ENCODE data around the gene ARFRP1. TPM values are rescaled to one million over a fixed set of nuclear protein-coding genes. Genes with fewer than 3 reads are reported as not detected.

Gene ARFRP1
- 10 to 100 TPM; 36.1 to 53.4 TPM for total RNA-seq

- ATAC-seq: peak; percentile 84 to 87
- peak within 1 kb of the TSS; percentile 91 to 93 for H3K27ac Mint-ChIP-seq
- peaks cover 25 to 40% of the 10 kb centered on the region in 2 donors for H3K36me3 Mint-ChIP-seq
- peaks cover 0 to 6% of the 10 kb centered on the region in 2 donors for H3K9me3 Mint-ChIP-seq
- DNase-seq (ENCODE audit: low spot score in 2 of 2): peak; percentile 85 to 87
These were observed at the start of gene ARFRP1, which contains the start of gene ZGPAT for GRCh38 chr20:63707558-63708300. Gene ARFRP1 (minus strand): TSS chr20:63707976. CDS start chr20:63707091, 885 bp downstream. Gene ZGPAT (plus strand): TSS chr20:63708039. CDS start chr20:63708581, 542 bp downstream.

DNA sequence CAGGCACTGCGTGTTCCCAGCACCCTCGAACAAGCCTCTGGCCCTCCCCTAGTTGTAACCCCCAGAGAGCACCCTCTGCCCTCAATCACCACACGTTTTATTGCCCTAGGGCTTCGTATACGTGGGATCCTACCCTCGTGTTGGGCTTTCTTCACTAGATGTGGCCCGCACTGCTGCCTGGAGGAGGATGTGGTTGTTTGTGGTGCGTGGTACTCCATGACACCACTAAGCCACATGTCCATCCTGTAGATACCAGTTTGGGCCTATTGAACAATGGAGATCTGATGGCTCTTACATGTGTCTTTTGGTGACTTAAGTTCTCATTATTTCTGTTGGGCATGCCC is 48.8 kb upstream of the ARFRP1 start:
- Mint-ChIP-seq H3K9me3 (no peaks in the 10 kb centered on the region), H3K36me3 (no peaks in the 10 kb centered on the region), H3K27ac (peak overlapping the region in 1 of 2 donors; percentile 10)
- ATAC-seq: peak in 1 of 2 donors; percentile 37
- DNase-seq (ENCODE audit: low spot score in 2 of 2): no peak

- no peak overlapping the region for H3K27ac Mint-ChIP-seq
- no peaks in the 10 kb centered on the region for H3K9me3 Mint-ChIP-seq
- DNase-seq (ENCODE audit: low spot score in 2 of 2) (no peak), ATAC-seq (no peak)
- no peaks in the 10 kb centered on the region for H3K36me3 Mint-ChIP-seq
These were observed 48.3 kb upstream of the ARFRP1 start for GRCh38 chr20:63755933-63756647.

DNA sequence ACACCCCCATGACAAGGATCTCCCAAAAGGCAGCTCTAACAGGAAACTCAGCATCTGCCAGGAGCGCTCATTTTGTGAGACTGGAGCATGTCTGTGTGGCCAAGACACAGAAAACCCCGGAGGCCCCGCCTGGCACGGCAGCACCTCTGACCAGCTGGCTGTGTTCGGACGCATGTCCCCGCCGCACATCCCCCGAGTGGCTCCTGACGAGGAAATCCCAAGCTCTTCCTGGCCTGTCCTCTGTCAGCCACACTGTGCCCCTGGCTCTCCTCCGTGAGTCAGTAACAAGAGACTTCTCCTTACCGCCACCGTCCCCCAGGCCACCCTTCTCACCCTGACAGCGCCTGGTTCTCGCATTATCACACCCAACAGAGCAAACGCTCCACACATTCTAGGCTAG is 46.2 kb upstream of the ARFRP1 start:
- DNase-seq (ENCODE audit: low spot score in 2 of 2) (no peak), ATAC-seq (no peak)
- Mint-ChIP-seq H3K27ac (no peak overlapping the region), H3K36me3 (no peaks in the 10 kb centered on the region), H3K9me3 (no peaks in the 10 kb centered on the region)

- Mint-ChIP-seq H3K27ac (no peak overlapping the region), H3K36me3 (no peaks in the 10 kb centered on the region), H3K9me3 (no peaks in the 10 kb centered on the region)
- no peak for DNase-seq (ENCODE audit: low spot score in 2 of 2)
- ATAC-seq: no peak
These were observed 45.6 kb upstream of the ARFRP1 start for GRCh38 chr20:63753381-63753780.

- no peaks in the 10 kb centered on the region for H3K9me3 Mint-ChIP-seq
- ATAC-seq (no peak), DNase-seq (ENCODE audit: low spot score in 2 of 2) (no peak)
- no peak overlapping the region for H3K27ac Mint-ChIP-seq
- no peaks in the 10 kb centered on the region for H3K36me3 Mint-ChIP-seq
These were observed 44.8 kb upstream of the ARFRP1 start for GRCh38 chr20:63752411-63753101.

- DNase-seq (ENCODE audit: low spot score in 2 of 2) (no peak), ATAC-seq (peak in 1 of 2 donors; percentile 18)
- peak overlapping the region in 1 of 2 donors; percentile 56 for H3K27ac Mint-ChIP-seq
- no peaks in the 10 kb centered on the region for H3K36me3 Mint-ChIP-seq
- no peaks in the 10 kb centered on the region for H3K9me3 Mint-ChIP-seq
These were observed 43.9 kb upstream of the ARFRP1 start for GRCh38 chr20:63751471-63752271.

DNA sequence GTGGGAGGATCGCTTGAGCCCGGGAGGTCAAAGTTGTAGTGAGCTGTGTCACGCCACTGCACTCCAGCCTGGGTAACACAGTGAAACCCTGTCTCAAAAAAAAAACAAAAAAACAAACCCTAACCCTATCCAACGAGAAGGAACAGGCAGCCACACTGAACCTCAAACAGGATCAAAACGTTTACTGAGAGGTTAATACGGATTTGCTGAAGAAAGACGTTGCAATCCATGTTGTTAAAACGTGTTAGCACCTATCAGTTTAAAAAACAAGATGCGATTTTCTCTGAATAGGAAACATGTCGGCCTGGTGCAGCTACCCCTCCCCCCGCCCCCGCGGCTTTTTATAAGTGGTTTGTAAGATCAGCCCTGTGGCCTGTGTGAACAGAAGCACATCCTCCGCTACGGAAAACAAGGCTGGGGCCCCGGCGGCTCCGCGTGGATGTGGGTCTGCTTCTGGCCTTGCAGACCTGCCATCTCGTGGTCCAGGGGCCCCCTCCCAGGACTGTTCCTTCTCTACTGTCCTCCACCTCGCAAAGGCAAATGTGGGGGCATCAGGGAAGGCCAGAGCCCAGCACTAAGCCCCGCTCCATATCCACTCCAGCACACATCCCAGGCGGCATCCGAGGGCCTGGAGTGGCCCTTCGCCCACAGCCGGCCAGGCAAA is 43.2 kb upstream of the ARFRP1 start:
- Mint-ChIP-seq H3K9me3 (no peaks in the 10 kb centered on the region), H3K27ac (peak overlapping the region in 1 of 2 donors; percentile 56), H3K36me3 (no peaks in the 10 kb centered on the region)
- peak in 1 of 2 donors; percentile 52 for DNase-seq (ENCODE audit: low spot score in 2 of 2)
- ATAC-seq: peak; percentile 71 to 79

- DNase-seq (ENCODE audit: low spot score in 2 of 2): no peak
- no peak overlapping the region for H3K27ac Mint-ChIP-seq
- H3K9me3 Mint-ChIP-seq: no peaks in the 10 kb centered on the region
These were observed 42.1 kb upstream of the ARFRP1 start for GRCh38 chr20:63749597-63750508.

GRCh38 chr20:63748934-63749270 is 41.1 kb upstream of the ARFRP1 start:
- no peaks in the 10 kb centered on the region for H3K36me3 Mint-ChIP-seq
- peak overlapping the region in 1 of 2 donors; percentile 81 for H3K27ac Mint-ChIP-seq
- no peak for DNase-seq (ENCODE audit: low spot score in 2 of 2)
- H3K9me3 Mint-ChIP-seq: no peaks in the 10 kb centered on the region
- ATAC-seq: no peak

More at GRCh38 chr20:63749597-63750508, 42.1 kb upstream of the ARFRP1 start:
- no peaks in the 10 kb centered on the region for H3K36me3 Mint-ChIP-seq
- ATAC-seq: no peak

- peak overlapping the region in 1 of 2 donors; percentile 81 for H3K27ac Mint-ChIP-seq
- ATAC-seq: no peak
- H3K9me3 Mint-ChIP-seq: no peaks in the 10 kb centered on the region
- no peaks in the 10 kb centered on the region for H3K36me3 Mint-ChIP-seq
- DNase-seq (ENCODE audit: low spot score in 2 of 2): no peak
These were observed 40.5 kb upstream of the ARFRP1 start for GRCh38 chr20:63748070-63748933.

DNA sequence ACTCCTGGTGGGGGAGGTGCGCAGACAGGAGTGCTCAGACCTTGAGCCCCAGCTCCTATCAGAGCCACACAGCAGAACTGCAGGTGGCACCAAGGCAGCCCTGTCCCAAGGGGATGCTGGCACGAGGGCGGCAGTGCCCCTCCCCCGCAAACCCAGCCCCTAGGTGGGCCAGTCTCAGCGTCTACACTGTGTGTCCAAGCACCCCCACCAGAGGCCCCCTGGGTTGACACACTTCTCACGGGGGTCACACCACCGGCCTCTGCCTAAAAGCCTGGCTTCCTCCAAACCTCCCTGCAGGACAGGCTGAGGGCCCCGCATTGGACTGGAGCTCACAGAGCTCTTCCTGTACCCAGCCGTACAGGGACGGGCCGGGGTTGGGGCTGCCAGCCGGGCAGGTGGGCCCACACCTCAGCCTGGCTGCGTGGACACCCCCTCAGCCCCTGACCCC is 39.9 kb upstream of the ARFRP1 start:
- ATAC-seq (no peak), DNase-seq (ENCODE audit: low spot score in 2 of 2) (no peak)
- no peaks in the 10 kb centered on the region for H3K9me3 Mint-ChIP-seq
- no peak overlapping the region for H3K27ac Mint-ChIP-seq
- H3K36me3 Mint-ChIP-seq: no peaks in the 10 kb centered on the region

GRCh38 chr20:63746751-63747315 is 39.1 kb upstream of the ARFRP1 start:
- DNase-seq (ENCODE audit: low spot score in 2 of 2): no peak
- Mint-ChIP-seq H3K9me3 (no peaks in the 10 kb centered on the region), H3K27ac (no peak overlapping the region), H3K36me3 (no peaks in the 10 kb centered on the region)
- no peak for ATAC-seq

Measured in activated naive CD4-positive, alpha-beta T cell treated with anti-CD3 and anti-CD28 coated beads, Interleukin-2, amount 50 U/mL, for 72 hours (primary cell).